ENCODE results near the gene MTMR12. TPM values are rescaled to one million over a fixed set of nuclear protein-coding genes. Genes with fewer than 3 reads are reported as not detected.

Gene MTMR12
- total RNA-seq, 1 experiment from 2014 or later, result 42.7 TPM

DNA sequence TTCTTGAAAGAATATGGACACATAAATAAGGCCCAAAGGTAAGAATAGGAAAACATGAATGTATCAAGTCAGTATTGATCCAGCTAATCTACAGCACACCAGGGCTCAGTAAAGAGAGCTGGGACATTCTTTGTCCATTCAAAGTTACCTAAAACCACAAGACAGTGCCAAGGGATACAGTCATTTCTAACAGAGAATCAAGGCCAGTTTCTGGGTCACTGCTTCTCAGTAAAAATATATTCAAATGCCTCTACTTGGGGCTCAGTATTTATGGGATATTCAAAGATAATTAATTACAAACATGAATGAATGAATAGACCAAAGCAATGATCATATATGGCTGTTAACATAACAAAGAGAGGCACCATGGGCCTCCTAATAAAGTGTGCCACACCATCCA lies 34.9 kb downstream of the MTMR12 start (continued):
- TF ChIP-seq, protein P1, sequence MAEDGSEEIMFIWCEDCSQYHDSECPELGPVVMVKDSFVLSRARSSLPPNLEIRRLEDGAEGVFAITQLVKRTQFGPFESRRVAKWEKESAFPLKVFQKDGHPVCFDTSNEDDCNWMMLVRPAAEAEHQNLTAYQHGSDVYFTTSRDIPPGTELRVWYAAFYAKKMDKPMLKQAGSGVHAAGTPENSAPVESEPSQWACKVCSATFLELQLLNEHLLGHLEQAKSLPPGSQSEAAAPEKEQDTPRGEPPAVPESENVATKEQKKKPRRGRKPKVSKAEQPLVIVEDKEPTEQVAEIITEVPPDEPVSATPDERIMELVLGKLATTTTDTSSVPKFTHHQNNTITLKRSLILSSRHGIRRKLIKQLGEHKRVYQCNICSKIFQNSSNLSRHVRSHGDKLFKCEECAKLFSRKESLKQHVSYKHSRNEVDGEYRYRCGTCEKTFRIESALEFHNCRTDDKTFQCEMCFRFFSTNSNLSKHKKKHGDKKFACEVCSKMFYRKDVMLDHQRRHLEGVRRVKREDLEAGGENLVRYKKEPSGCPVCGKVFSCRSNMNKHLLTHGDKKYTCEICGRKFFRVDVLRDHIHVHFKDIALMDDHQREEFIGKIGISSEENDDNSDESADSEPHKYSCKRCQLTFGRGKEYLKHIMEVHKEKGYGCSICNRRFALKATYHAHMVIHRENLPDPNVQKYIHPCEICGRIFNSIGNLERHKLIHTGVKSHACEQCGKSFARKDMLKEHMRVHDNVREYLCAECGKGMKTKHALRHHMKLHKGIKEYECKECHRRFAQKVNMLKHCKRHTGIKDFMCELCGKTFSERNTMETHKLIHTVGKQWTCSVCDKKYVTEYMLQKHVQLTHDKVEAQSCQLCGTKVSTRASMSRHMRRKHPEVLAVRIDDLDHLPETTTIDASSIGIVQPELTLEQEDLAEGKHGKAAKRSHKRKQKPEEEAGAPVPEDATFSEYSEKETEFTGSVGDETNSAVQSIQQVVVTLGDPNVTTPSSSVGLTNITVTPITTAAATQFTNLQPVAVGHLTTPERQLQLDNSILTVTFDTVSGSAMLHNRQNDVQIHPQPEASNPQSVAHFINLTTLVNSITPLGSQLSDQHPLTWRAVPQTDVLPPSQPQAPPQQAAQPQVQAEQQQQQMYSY (CRISPR knock-in tag; IDR thresholded peaks at IDR 0.05), result no peak
- TF ChIP-seq SMAD4 (CRISPR knock-in tag; IDR thresholded peaks at IDR 0.05), result no peak
- TF ChIP-seq OVOL2 (CRISPR knock-in tag; IDR thresholded peaks at IDR 0.05; ENCODE audit: borderline replicate concordance), result no peak
- TF ChIP-seq ELF4 (CRISPR knock-in tag; IDR thresholded peaks at IDR 0.05; ENCODE audit: low read depth), result no peak
- TF ChIP-seq, protein P2, sequence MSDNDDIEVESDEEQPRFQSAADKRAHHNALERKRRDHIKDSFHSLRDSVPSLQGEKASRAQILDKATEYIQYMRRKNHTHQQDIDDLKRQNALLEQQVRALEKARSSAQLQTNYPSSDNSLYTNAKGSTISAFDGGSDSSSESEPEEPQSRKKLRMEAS (CRISPR knock-in tag; IDR thresholded peaks at IDR 0.05), result no peak
- no peak for TF ChIP-seq CREM (CRISPR knock-in tag; IDR thresholded peaks at IDR 0.05)
- no peak for TF ChIP-seq ZBTB21 (CRISPR knock-in tag; IDR thresholded peaks at IDR 0.05; ENCODE audit: borderline replicate concordance)
- TF ChIP-seq RORB (CRISPR knock-in tag; IDR thresholded peaks at IDR 0.05), result no peak
- no peak for TF ChIP-seq ESRRA (CRISPR knock-in tag; IDR thresholded peaks at IDR 0.05; ENCODE audit: borderline replicate concordance)
- no peak for TF ChIP-seq ETV6 (CRISPR knock-in tag; IDR thresholded peaks at IDR 0.05)
- TF ChIP-seq, protein P3, sequence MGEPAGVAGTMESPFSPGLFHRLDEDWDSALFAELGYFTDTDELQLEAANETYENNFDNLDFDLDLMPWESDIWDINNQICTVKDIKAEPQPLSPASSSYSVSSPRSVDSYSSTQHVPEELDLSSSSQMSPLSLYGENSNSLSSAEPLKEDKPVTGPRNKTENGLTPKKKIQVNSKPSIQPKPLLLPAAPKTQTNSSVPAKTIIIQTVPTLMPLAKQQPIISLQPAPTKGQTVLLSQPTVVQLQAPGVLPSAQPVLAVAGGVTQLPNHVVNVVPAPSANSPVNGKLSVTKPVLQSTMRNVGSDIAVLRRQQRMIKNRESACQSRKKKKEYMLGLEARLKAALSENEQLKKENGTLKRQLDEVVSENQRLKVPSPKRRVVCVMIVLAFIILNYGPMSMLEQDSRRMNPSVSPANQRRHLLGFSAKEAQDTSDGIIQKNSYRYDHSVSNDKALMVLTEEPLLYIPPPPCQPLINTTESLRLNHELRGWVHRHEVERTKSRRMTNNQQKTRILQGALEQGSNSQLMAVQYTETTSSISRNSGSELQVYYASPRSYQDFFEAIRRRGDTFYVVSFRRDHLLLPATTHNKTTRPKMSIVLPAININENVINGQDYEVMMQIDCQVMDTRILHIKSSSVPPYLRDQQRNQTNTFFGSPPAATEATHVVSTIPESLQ (CRISPR knock-in tag; IDR thresholded peaks at IDR 0.05), result no peak
- TF ChIP-seq, protein P4, sequence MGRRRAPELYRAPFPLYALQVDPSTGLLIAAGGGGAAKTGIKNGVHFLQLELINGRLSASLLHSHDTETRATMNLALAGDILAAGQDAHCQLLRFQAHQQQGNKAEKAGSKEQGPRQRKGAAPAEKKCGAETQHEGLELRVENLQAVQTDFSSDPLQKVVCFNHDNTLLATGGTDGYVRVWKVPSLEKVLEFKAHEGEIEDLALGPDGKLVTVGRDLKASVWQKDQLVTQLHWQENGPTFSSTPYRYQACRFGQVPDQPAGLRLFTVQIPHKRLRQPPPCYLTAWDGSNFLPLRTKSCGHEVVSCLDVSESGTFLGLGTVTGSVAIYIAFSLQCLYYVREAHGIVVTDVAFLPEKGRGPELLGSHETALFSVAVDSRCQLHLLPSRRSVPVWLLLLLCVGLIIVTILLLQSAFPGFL (CRISPR knock-in tag; IDR thresholded peaks at IDR 0.05; ENCODE audit: borderline replicate concordance), result no peak

DNA sequence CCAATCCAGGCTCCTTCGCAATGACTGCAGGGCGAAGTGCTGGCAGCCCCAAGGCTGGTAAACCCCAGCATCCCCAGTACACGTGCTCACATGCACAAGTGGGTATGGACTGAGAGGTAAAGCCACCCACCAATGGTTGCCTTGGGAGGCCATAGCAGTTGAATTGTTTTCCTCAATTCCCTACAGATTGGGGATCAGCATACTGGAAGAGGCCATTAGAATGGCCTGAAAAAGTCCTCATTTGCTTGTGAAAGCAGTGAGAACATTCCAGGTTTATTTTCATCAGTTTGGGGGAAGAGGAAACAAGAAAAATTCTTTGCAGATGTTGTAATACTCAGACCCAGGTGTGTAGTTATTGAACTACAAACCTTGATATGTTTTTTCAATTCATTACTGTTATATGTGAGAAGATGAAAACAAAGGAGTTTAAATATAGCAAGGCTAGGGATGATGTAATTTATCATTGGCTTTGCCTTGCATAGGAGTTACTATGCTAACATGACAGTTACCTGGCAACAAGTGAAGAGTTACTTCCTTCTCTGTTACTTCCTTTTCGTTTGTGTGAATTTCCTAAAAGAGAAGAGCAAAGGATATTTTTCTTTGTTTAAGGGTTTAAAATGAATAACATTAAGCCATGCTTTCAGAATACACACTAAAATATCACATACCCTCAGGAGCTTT lies 36.4 kb downstream of the MTMR12 start:
- H3K27ac Mint-ChIP-seq, result peak overlapping the region; percentile 96
- POLR2A ChIA-PET, result interaction anchor here (0.7 kb wide), 1 partner anchor 167 kb away, joined by 3 read pairs; no protein-coding TSS in a partner anchor
- peaks cover 32% of the 10 kb centered on the region for H3K36me3 Mint-ChIP-seq
- peak; percentile 89 for ATAC-seq
- peak; percentile 30 for DNase-seq (ENCODE audit: low spot score)
- H3K4me3 Mint-ChIP-seq, result no peak overlapping the region
- peaks cover 70% of the 10 kb centered on the region for H3K4me1 Mint-ChIP-seq
- 0 out of 2 replicates have a peak, but pooled peaks cover 4% of the 10 kb centered on the region for H3K9me3 Mint-ChIP-seq
- CTCF ChIA-PET, result interaction anchor here (0.6 to 1.8 kb wide), 4 partner anchors 8 to 98 kb away, joined by 3 to 6 read pairs (median 4); no protein-coding TSS in a partner anchor
- no peaks in the 10 kb centered on the region for H3K27me3 Mint-ChIP-seq (ENCODE audit: low read depth)
- TF ChIP-seq TEAD1 (CRISPR knock-in tag; IDR thresholded peaks at IDR 0.05) (peak; percentile 73; the same call in 1 of the 2 replicates), ETV6 (CRISPR knock-in tag; IDR thresholded peaks at IDR 0.05) (peak; percentile 87), ZNF263 (CRISPR knock-in tag; IDR thresholded peaks at IDR 0.05; ENCODE audit: low read depth) (no peak), MYBL2 (CRISPR knock-in tag; IDR thresholded peaks at IDR 0.05) (no peak), GABPB1 (CRISPR knock-in tag; IDR thresholded peaks at IDR 0.05) (peak; percentile 77), ZBTB21 (CRISPR knock-in tag; IDR thresholded peaks at IDR 0.05; ENCODE audit: borderline replicate concordance) (peak; percentile 66; the same call in 1 of the 2 replicates), MXD4 (CRISPR knock-in tag; IDR thresholded peaks at IDR 0.05; ENCODE audit: borderline replicate concordance) (no peak), FOXK1 (CRISPR knock-in tag; IDR thresholded peaks at IDR 0.05) (peak; percentile 67; the same call in 1 of the 2 replicates), NFYB (CRISPR knock-in tag; conservative IDR thresholded peaks at IDR 0.05; ENCODE audit: low read depth) (0 out of 2 replicates have a peak, but pooled peaks have one; percentile 13), ZNF423 (CRISPR knock-in tag; IDR thresholded peaks at IDR 0.05) (0 out of 2 replicates have a peak, but pooled peaks have one; percentile 5)
- TF ChIP-seq, protein P2 (CRISPR knock-in tag; IDR thresholded peaks at IDR 0.05), result peak; percentile 94
- TF ChIP-seq, protein P5, sequence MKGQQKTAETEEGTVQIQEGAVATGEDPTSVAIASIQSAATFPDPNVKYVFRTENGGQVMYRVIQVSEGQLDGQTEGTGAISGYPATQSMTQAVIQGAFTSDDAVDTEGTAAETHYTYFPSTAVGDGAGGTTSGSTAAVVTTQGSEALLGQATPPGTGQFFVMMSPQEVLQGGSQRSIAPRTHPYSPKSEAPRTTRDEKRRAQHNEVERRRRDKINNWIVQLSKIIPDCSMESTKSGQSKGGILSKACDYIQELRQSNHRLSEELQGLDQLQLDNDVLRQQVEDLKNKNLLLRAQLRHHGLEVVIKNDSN (CRISPR knock-in tag; IDR thresholded peaks at IDR 0.05), result peak; percentile 74; the same call in 1 of the 2 replicates
- TF ChIP-seq, protein P6, sequence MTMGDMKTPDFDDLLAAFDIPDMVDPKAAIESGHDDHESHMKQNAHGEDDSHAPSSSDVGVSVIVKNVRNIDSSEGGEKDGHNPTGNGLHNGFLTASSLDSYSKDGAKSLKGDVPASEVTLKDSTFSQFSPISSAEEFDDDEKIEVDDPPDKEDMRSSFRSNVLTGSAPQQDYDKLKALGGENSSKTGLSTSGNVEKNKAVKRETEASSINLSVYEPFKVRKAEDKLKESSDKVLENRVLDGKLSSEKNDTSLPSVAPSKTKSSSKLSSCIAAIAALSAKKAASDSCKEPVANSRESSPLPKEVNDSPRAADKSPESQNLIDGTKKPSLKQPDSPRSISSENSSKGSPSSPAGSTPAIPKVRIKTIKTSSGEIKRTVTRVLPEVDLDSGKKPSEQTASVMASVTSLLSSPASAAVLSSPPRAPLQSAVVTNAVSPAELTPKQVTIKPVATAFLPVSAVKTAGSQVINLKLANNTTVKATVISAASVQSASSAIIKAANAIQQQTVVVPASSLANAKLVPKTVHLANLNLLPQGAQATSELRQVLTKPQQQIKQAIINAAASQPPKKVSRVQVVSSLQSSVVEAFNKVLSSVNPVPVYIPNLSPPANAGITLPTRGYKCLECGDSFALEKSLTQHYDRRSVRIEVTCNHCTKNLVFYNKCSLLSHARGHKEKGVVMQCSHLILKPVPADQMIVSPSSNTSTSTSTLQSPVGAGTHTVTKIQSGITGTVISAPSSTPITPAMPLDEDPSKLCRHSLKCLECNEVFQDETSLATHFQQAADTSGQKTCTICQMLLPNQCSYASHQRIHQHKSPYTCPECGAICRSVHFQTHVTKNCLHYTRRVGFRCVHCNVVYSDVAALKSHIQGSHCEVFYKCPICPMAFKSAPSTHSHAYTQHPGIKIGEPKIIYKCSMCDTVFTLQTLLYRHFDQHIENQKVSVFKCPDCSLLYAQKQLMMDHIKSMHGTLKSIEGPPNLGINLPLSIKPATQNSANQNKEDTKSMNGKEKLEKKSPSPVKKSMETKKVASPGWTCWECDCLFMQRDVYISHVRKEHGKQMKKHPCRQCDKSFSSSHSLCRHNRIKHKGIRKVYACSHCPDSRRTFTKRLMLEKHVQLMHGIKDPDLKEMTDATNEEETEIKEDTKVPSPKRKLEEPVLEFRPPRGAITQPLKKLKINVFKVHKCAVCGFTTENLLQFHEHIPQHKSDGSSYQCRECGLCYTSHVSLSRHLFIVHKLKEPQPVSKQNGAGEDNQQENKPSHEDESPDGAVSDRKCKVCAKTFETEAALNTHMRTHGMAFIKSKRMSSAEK (CRISPR knock-in tag; IDR thresholded peaks at IDR 0.05; ENCODE audit: borderline replicate concordance), result peak; percentile 93

Data from WTC11 (cell line).